Keratinocyte (primary cell): ENCODE results near the gene ALK.

Experiments used
- CTCF ChIP-seq, 3 experiments: IDR thresholded peaks in 1 of 3; conservative IDR thresholded peaks in 1 of 3; optimal IDR thresholded peaks in 1 of 3; 2 replicates in 2 of 3; 3 replicates in 1 of 3; pipeline versions ENCODE3 to v1.5.1; 2011; ENCODE audit warnings: low read length in 3 of 3, mild to moderate bottlenecking in 3 of 3, moderate library complexity in 2 of 3, control low read depth in 1 of 3, inconsistent platforms in 1 of 3; ENCODE audit not compliant: insufficient read depth in 2 of 3; ENCODE audit errors: extremely low read depth in 1 of 3
- EZH2 ChIP-seq: IDR thresholded peaks from one replicate; pipeline ENCODE4 v1.6.1; 2012; ENCODE audit warnings: inconsistent platforms, mild to moderate bottlenecking, low read length, moderate library complexity

GRCh38 chr2:29509878-29510277, 411.5 kb downstream of the ALK start:
- TF ChIP-seq EZH2 (no peak), CTCF (optimal IDR thresholded peaks at IDR 0.05 in 1 of 3, IDR thresholded peaks at IDR 0.05 in 1 of 3, conservative IDR thresholded peaks at IDR 0.05 in 1 of 3; ENCODE audit: extremely low read depth in 1 of 3, insufficient read depth in 2 of 3, low read length in 3 of 3) (no peak)
